ENCODE results near the gene SMKR1.

GRCh38 chr7:129540340-129540739 is 38.0 kb downstream of the SMKR1 start:
- TF ChIP-seq CTCF (IDR thresholded peaks at IDR 0.05) (no peak), POLR2A (IDR thresholded peaks at IDR 0.05) (no peak), EP300 (IDR thresholded peaks at IDR 0.05) (no peak)

All from ovary (tissue), 3 donors.